GM18499 (cell line): ENCODE measurements around the gene METRN.
"Not testable (repeated sequence)": the region's sequence is repeated elsewhere in the genome, so short reads cannot be mapped to it uniquely, and the experiment has no call there.

ENCODE experiments used
- ATAC-seq: cut with Tn5 transposase; IDR thresholded peaks from one replicate; pipeline ENCODE4 v1.9.1; 2021; ENCODE audit warnings: moderate number of reproducible peaks; ENCODE audit not compliant: insufficient read depth, unreplicated experiment

METRN gene

DNA sequence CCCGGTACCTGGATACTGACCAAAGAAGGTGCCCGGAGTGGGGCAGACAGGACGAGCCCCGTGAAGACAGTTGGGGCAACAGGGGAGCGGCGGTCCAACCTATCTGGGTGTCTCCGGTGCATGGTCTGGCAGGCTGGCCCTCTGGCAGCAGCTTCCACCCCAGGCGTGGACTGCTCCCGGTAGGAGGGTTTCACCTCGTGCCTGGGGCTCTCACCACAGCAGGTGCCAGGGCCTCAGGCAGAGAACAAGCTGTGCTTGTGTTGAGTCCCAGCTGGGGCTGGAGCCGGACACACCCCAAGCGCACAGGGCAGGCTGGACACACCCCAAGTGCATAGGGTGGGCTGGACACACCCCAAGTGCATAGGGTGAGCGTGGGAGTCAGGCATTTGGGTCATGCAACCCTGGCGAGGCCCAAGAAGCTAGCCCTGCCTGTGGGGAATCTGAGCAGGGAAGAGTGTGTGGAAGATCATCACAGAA lies 7.8 kb upstream of the METRN start:
- no peak for ATAC-seq

DNA sequence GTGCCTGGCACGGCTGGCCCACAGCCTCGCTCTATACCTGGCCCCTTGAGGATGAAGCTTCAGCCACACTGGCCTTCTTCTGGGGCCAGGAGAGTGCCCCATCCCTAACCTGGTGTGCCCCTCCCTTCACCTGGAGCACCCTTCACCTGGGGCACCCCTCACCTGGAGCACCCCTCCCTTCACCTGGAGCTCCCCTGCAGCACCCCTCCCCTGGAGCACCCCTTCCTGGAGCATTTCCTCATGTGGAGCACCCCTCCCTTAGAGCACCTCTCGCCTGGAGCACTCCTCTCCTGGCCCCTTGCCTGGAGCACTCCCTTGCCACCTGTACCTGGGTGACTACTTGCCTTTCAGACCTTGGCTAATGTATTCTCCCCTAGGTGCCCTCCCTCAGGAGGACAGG lies 6.9 kb upstream of the METRN start:
- no peak for ATAC-seq

DNA sequence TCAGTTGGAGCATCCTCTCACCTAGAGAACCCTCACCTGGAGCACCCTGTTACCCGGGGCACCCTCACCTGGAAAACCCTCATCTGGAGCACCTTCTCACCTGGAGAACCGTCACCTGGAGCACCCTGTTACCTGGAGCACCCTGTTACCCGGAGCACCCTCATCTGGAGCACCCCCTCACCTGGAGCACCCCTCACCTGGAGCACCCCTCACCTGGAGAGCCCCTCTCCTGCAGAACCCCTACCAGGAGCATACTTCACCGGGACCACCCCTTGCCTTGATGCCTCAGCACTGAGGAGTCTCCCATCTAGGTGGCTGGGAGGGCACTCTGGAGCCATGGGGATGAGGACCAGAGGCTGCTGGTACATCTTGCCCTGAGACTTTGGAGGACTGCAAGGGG lies 6.0 kb upstream of the METRN start:
- no peak for ATAC-seq

DNA sequence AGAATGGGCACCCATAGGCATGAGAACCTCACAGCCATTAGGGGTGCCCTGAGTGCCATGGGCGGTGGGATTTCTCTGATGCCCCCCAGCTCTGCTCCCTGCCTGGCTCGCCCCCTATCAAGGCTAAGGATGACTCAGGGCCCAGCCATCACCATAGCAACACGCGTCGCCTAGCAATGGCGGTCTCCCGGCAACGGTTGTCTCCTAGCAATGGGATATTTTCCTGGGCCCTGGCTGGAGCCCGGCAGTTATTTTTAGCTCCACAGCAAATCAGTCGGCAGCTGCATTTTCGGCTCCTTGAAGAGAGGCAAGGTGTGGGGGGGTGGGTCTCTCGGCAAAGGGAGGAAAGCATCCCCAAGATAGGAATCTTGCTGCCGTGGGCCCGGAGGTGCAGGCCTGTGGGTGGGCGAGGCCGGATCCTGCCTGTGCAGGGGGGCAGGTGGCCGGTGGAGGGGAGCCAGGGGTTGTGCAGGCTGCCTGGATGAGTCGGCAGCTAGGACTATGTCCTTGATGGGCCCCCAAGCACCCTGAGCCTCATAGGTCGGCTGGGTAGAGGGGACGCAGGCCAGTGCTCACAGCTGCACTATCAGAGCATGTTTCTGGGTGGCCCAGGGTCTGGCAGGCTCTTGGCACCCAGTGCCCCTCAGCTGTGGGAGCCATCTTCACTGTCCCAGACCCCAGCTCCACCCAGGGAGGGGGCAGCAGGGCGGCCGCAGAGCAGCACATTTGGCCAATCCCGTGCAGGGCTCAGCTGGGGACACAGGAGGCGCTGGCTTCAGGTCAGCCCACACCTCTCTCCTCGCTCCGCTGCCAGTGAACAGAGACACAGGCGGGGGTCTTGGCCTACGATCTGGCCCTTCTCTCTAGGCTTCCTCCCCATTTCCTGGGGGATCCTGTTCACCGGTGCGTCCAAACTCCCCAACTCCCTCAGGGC lies 5.1 kb upstream of the METRN start:
- ATAC-seq, result no peak

DNA sequence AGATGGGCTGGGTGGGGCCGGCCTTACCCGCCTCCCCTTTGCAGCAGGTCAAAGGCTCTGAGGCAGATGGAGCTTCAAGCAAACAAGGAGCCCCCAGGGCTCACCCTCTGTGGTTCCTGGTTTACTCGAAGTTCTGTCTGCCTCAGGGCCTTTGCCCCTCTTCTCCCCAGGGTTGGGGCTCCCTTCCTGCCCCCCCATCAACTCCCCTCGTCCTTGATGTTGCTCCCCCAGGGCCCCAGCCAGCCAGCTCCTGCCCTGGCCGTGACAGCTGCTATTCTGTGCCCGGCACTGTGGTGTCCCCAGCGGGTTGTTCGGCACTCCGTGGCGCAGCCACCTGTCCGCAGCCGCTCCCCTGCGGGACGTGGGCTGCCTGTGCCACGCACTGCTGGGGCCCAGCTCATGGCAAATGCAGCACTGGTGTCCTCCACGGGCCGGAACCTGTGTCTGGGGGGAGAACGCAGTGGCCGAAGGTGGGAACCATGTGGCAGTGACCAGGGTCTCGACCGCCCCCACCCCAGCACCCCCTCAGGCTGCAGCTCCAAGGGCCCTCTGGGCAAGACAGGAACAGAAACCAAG lies 4.3 kb upstream of the METRN start:
- ATAC-seq, result no peak

DNA sequence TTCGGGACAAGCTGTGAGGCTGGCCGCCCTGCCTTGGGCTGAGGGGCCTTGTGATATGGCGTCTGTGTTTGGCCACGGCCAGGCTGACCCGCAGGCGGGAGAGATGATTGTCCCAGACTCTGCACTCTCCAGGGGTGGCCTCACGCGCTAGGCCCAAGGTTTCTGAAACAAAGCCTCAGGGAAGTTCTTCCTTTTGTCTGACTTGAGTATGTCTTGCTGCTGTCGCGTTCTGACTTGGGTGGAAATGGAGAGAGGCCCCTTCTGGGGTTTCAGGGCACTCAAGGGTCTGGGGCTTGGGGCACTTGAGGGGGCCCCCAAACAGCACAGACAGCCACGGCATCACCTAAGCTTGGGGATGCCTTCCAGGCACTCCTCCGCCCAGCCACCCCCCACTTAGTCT lies 3.8 kb upstream of the METRN start:
- no peak for ATAC-seq

DNA sequence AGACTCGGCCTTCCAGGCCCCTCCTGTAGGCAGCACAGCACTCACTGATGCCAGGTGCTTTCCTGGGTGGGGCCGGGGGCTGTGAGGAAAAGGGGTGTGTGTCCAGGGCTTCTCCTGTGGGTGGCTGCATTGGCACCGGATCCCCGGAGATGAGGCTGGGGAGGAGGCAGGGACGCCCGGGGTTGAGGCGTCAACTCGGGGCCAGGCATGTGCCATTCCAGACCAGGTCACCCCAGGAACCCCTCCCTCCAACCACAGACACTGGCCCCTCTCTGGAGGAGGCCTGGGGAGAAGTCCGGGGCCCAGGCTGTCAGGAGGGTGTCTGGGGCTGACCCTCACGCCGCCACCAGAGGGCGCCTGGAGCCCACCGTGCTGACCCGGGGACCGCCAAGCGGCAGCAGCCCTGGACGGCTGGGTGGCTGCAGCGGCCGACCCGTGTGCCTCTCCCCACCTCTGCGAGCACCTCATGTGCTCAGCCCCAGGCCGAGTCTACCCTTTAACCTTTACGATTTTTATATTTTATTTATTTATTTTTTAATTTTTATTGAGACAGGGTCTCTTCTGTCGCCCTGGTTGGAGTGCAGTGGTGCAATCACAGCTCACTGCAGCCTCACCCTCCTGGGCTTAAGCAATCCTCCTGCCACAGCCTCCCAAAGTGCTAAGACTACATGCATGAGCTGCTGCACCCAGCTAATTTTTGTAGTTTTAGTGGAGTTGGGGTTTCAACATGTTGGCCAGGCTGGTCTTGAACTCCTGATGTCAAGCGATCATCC lies 3.2 kb upstream of the METRN start:
- ATAC-seq, result no peak

DNA sequence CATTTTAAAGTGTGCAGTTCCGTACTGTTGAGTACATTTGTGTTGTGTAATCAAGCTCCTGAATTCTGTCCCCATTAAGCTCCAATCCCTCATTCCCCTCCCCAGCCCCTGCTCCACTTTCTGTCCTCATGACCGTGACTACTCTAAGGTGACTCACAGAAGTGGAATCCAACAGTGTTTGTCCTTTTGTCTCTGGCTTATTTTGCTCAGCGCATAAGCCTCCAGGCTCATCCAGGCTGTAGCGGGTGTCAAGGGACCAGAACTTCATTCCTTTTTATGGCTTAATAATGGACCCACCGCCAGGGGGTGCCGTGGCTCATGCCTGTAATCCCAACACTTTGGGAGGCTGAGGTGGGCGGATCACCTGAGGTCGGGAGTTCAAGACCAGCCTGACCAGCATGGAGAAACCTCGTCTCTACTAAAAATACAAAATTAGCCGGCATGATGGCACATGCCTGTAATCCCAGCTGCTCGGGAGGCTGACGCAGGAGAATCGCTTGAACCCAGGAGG lies 2.1 kb upstream of the METRN start:
- ATAC-seq, result not testable (repeated sequence)

DNA sequence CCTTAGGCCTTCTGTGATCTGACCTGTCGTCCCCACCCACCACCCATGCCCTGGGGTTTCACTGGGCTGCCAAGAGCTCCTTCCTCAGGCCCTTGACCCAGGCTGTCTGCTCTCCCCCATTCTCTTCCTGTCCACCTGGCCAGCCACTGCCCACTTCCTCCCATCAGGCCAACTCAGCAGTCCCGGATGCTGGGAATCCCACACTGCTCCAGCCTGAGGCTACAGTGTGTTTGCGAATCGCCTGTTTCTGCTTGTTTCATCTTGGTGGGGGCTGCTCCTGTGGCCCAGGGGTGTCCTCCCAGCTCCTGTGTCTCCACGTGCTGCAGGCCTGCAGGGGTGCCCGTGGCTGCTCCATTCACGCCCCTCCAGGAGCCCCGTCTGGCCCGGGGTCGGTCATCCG lies 839 bp upstream of the METRN start:
- no peak for ATAC-seq

DNA sequence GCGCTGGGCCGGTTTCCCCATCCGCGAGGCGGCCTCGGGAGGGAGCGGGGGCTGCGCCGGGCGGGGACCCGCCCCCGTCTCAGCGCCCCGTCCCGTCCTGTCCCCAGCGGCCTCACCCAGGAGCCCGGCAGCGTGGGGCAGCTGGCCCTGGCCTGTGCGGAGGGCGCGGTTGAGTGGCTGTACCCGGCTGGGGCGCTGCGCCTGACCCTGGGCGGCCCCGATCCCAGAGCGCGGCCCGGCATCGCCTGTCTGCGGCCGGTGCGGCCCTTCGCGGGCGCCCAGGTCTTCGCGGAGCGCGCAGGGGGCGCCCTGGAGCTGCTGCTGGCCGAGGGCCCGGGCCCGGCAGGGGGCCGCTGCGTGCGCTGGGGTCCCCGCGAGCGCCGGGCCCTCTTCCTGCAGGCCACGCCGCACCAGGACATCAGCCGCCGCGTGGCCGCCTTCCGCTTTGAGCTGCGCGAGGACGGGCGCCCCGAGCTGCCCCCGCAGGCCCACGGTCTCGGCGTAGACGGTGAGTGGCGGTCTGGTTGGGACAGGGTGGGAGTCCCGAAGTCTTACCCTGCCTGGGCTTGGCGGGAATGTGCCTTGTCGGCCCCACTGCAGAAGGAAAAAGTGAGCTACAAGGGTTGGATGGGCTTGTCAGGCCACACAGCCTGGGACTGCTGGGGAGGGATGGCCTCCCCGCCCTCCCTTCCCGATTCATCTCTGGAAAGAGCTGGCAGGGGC lies 720 bp downstream of the METRN start:
- no peak for ATAC-seq

DNA sequence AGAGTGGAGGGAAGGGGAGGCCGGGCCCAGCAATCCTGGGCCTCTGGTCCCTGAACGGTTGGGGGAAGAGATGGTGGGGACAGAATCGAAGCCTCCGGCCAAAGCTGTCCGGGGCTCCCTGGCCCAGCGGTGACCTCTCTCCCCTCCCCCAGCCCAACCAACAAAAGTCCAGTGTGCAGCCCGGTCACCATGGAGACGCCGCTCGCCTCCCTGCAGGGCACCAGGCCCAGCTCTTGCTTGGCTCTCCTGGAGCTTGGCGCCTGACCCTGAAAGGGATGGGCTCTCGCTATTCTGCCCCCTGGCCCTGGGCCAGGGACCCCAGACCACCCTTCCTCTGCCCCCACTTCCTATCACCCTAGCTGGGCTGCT lies 1.3 kb downstream of the METRN start:
- no peak for ATAC-seq

DNA sequence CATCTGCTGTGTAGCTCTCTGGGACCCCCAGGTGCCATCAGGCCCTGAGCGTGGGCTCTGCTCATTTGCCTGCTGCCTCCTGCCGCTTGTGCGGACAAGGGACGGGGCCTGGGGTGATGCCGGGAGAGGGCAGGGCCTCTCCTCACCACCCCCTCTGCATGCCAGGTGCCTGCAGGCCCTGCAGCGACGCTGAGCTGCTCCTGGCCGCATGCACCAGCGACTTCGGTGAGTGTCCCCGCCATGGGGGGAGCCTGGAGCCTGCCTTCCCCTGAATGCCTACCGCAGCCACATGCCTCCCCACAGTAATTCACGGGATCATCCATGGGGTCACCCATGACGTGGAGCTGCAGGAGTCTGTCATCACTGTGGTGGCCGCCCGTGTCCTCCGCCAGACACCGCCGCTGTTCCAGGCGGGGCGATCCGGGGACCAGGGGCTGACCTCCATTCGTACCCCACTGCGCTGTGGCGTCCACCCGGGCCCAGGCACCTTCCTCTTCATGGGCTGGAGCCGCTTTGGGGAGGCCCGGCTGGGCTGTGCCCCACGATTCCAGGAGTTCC lies 1.9 kb downstream of the METRN start:
- no peak for ATAC-seq

DNA sequence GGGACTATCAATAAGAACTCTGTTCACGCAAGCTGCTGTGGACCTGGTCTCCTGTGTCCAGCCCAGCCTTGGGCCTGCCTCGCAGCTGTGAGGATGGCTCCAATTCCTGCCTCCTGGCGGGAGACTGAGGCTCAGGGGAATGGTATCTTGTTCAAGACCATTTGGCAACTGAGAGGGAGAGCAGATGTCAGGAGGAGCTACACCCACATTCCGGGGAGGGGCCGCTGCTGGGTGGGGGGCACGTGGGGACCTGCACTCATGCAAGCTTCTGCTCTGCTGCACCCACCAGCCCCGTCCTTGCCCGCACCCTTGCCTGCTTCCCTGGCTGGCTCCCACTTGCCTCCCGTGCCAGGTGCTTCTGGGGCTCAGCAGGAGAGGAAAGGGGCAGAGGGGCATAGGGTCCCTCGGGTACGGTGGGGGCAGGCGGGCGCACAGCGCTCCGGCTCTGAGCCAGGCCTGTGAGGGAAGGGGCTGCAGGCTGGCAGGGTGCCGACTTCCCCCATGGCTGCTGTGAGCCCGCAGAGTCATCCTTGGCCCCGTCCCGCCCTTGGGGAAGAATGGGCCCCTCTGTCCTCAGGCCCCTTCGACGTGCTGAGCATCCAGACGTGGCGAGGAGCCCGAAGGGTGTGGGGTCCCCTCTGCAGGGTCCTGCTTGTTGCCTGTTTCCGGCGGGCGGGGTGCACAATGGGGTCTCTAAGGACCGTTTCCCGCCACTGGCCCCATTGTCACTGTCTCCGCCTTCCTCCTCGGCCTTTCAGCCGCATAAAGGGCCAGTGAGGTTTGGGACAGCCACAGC lies 2.7 kb downstream of the METRN start:
- no peak for ATAC-seq

DNA sequence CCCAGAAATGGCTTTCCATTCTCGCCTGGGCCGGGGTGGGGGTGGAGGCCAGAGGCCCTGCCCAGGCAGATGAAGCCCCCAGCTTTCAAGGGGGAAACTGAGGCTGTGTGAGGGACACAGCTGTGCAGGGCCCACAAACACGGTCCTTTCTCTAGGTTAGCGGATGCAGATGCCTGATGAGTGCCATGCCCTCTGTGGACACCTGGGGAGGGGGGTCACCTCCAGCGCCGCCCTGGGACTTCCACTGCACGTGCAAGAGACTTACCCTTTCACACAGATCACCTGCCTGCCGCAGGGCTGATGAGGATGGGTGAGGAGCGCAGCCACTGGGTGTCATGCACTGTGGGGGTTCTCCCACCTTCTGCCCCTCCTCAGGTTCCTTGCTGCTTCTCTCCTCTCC lies 3.5 kb downstream of the METRN start:
- ATAC-seq, result no peak

DNA sequence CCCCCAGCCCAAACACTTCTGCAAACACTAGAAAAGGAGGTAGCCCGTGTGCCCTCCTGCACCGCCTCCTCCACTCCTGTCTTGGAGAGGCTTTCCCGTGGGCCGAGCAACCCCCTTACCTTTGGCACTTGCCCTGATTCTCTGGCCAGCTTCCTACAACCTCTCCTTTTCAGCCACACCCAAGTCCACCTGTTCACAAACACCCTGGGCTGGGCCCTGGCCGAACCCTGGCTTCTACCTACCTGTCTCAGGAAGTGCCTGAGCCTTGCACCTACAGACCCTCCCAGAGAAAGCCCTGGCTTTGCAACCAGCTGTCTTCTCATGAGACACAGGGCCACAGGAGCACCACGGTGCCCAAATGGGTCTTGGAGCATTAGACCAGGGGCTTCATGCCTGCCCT lies 4.0 kb downstream of the METRN start:
- ATAC-seq, result no peak

DNA sequence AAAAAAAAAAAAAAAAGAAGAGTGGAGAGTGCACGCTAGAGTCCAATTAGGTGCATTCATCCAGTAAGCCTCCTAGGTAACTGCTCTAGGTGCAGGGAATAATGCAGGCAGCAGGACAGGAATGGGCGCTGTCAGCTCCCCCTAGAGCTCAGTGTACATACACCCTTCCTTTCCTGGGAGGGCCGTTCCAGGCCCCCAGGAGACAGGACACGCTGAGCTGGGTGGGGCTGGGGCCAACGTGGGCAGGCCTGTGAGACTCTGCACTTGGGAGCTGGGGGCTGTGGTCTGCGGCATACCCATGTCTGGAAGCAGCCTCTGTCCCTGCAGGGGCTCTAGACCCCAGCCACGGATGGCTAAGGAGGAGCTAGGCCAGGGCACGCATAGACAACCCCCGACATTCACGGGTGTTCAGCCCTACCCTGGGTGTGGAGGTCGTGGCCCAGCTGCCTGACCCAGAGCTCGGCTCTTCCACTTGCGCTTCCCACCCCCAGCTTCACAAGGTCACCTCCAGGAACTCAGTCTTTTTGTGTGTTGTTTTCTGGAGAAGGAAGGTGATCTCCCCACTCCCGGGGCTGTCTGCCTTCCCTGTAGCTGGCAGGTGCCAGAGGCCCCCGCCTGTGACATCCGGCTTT lies 5.0 kb downstream of the METRN start:
- no peak for ATAC-seq

DNA sequence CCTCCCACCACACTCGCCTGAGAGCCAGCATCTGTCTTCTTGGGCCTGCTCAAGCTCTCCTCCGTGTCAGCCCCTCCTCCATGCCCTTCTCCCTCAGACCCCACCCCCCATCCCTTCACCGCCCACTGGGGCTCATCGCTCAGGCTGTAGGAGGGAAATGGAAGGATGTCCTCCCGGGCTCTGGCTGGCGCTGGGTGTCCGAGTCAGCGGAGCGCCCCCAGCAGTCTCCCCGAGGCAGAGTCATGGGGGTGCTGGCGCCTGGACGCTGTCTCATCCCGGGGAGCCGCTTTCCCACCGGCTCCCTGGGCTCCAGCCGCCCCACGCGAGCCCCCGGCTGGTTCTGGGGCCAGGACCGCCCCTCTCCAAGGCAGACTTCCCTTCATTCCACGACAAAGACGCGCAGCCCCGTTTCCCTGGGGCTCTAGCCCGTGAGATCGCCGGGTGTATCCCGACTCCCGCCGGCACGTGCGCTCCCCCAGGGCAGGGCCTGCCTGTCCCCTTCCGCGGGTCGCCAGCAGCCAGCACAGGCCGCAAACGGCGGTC lies 5.6 kb downstream of the METRN start:
- ATAC-seq, result no peak

DNA sequence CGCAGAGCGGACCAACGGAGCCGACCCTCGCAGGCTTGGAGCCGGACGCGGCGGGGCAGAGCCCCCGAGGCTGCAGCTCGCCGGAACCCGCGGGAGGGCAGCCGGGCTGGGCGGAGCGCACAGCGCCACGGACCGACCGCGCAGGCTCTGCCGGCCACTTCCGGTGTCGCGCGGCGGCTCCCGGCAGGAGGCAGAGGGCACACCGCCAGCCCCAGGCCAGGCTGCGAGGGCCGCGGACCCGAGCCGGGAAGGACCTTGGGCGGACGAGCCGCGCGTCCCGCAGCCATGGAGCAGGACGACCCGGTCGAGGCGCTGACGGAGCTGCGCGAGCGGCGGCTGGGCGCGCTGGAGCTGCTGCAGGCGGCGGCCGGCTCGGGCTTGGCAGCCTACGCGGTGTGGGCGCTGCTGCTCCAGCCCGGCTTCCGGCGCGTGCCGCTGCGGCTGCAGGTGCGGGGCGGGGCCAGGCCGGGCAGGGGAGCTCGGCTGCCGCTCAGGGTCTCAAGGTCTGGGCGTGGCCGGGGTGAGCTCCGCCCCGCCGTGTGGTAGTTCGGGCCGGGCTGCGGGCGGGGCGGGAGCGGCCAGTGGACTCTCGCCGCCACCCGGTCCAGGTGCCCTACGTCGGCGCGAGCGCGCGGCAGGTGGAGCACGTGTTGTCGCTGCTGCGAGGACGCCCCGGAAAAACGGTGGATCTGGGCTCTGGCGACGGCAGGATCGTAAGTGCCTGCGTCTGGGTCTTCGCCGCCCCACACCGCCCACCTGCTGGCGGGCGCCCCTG lies 6.3 kb downstream of the METRN start, which contains the start of gene ANTKMT:
TSS of gene ANTKMT (plus strand) at position 157 of the 775 bp plus-strand sequence. CDS start at position 286, 129 bp downstream.
- ATAC-seq, result no peak
